ENCODE data around the gene SOX13. TPM values are rescaled to one million over a fixed set of nuclear protein-coding genes. Genes with fewer than 3 reads are reported as not detected.

The SOX13 gene
- total RNA-seq, 1 experiment from 2014 or later = 35.6 TPM

GRCh38 chr1:204045430-204045829 lies 27.5 kb upstream of the SOX13 start:
- Histone ChIP-seq H3K27me3 (ENCODE audit: insufficient read depth, low read length) (no peaks in the 10 kb centered on the region), H3K4me1 (ENCODE audit: control insufficient read depth in 1 of 2, insufficient read depth in 2 of 2, low read length in 2 of 2) (peaks cover 0 to 8% of the 10 kb centered on the region in 2 experiments; a peak in 1 of 4 replicates), H3K9me3 (ENCODE audit: control insufficient read depth in 1 of 2, insufficient read depth in 1 of 2, low read depth in 1 of 2, low read length in 2 of 2) (no peaks in the 10 kb centered on the region), H3K27ac (ENCODE audit: low read depth, low read length) (no peak overlapping the region), H4K20me1 (ENCODE audit: insufficient read depth) (no peaks in the 10 kb centered on the region), H3K9ac (ENCODE audit: low read length) (no peak overlapping the region), H3K79me2 (ENCODE audit: insufficient read depth, low read length) (no peaks in the 10 kb centered on the region), H3K36me3 (ENCODE audit: control insufficient read depth in 1 of 2, insufficient read depth in 2 of 2, low read length in 2 of 2) (no peaks in the 10 kb centered on the region), H3K4me2 (ENCODE audit: low read length) (no peak overlapping the region), H3K9me2 (ENCODE audit: insufficient read depth) (no peaks in the 10 kb centered on the region), H3K4me3 (replicated peaks in 1 of 2; ENCODE audit: low read depth in 1 of 2, low read length in 2 of 2) (no peak overlapping the region), H2AFZ (ENCODE audit: low read depth, low read length, poor library complexity, severe bottlenecking) (no peak overlapping the region)
- CTCF ChIA-PET = no interaction called here
- POLR2A ChIA-PET = no interaction called here
- DNase-seq (ENCODE audit: low read depth, low spot score) (no peak), ATAC-seq (no peak)
- no TSS peak for BruUV-seq (replicated peaks)
- intact Hi-C loops (cut with micrococcal nuclease) = no loop called here
- TF ChIP-seq POLR2A (IDR thresholded peaks at IDR 0.05; ENCODE audit: borderline replicate concordance, extremely low read depth, insufficient read depth, insufficient read length) (no peak), EZH2phosphoT487 (IDR thresholded peaks at IDR 0.05; ENCODE audit: borderline replicate concordance) (no peak), FOSL1 (IDR thresholded peaks at IDR 0.05; ENCODE audit: low read depth) (no peak)
- RAD21 ChIA-PET (ENCODE audit: low non-redundant PET in 1 of 2, low total read pairs in 2 of 2, uncharacterized antibody in 2 of 2, unreplicated experiment in 2 of 2) = no interaction called here

- peaks cover 0 to 2% of the 10 kb centered on the region in 2 experiments; a peak in 1 of 4 replicates for H3K4me1 ChIP-seq (ENCODE audit: control insufficient read depth in 1 of 2, insufficient read depth in 2 of 2, low read length in 2 of 2)
- no peak overlapping the region for H3K4me3 ChIP-seq (replicated peaks in 1 of 2; ENCODE audit: low read depth in 1 of 2, low read length in 2 of 2)
- no peak overlapping the region for H3K27ac ChIP-seq (ENCODE audit: low read depth, low read length)
- RAD21 ChIA-PET (ENCODE audit: low non-redundant PET in 1 of 2, low total read pairs in 2 of 2, uncharacterized antibody in 2 of 2, unreplicated experiment in 2 of 2) = interaction anchor here in 1 of 2 experiments (0.6 kb wide), 1 partner anchor 23 kb away, joined by 6 read pairs; no protein-coding TSS in a partner anchor
- intact Hi-C loops (cut with micrococcal nuclease) = no loop called here
- no peak overlapping the region for H3K9ac ChIP-seq (ENCODE audit: low read length)
- no peak overlapping the region for H3K4me2 ChIP-seq (ENCODE audit: low read length)
- no peaks in the 10 kb centered on the region for H3K27me3 ChIP-seq (ENCODE audit: insufficient read depth, low read length)
- ATAC-seq (no peak), DNase-seq (ENCODE audit: low read depth, low spot score) (no peak)
- CTCF ChIA-PET = no interaction called here
- H4K20me1 ChIP-seq (ENCODE audit: insufficient read depth) = no peaks in the 10 kb centered on the region
- H3K9me2 ChIP-seq (ENCODE audit: insufficient read depth) = no peaks in the 10 kb centered on the region
- H3K36me3 ChIP-seq (ENCODE audit: control insufficient read depth in 1 of 2, insufficient read depth in 2 of 2, low read length in 2 of 2) = no peaks in the 10 kb centered on the region
- POLR2A ChIA-PET = no interaction called here
- no peaks in the 10 kb centered on the region for H3K79me2 ChIP-seq (ENCODE audit: insufficient read depth, low read length)
- H2AFZ ChIP-seq (ENCODE audit: low read depth, low read length, poor library complexity, severe bottlenecking) = no peak overlapping the region
- no peaks in the 10 kb centered on the region for H3K9me3 ChIP-seq (ENCODE audit: control insufficient read depth in 1 of 2, insufficient read depth in 1 of 2, low read depth in 1 of 2, low read length in 2 of 2)
- no TSS peak for BruUV-seq (replicated peaks)
- TF ChIP-seq YY1 (IDR thresholded peaks at IDR 0.05; ENCODE audit: extremely low read depth, insufficient replicate concordance, low read depth, low read length) (no peak), SRF (IDR thresholded peaks at IDR 0.05; ENCODE audit: low read depth) (no peak), ZBTB33 (IDR thresholded peaks at IDR 0.05; ENCODE audit: extremely low read depth, insufficient replicate concordance, low read length) (no peak), CTCF (IDR thresholded peaks at IDR 0.05 in 2 of 3, conservative IDR thresholded peaks at IDR 0.05 in 1 of 3; ENCODE audit: borderline replicate concordance in 1 of 3, insufficient read depth in 1 of 3, low read depth in 2 of 3, low read length in 2 of 3) (no peak), CBX3 (IDR thresholded peaks at IDR 0.05; ENCODE audit: low read depth) (no peak), RAD21 (IDR thresholded peaks at IDR 0.05; ENCODE audit: low read depth) (no peak), TCF7L2 (IDR thresholded peaks at IDR 0.05; ENCODE audit: borderline replicate concordance, extremely low read depth, insufficient read depth, insufficient read length) (no peak), FOSL1 (IDR thresholded peaks at IDR 0.05; ENCODE audit: low read depth) (no peak), POLR2A (IDR thresholded peaks at IDR 0.05; ENCODE audit: borderline replicate concordance, extremely low read depth, insufficient read depth, insufficient read length) (no peak), SIN3A (IDR thresholded peaks at IDR 0.05; ENCODE audit: low read depth) (no peak), ZNF274 (IDR thresholded peaks at IDR 0.05; ENCODE audit: low read depth, low read length) (no peak), EGR1 (IDR thresholded peaks at IDR 0.05; ENCODE audit: low read depth) (no peak), ZFX (IDR thresholded peaks at IDR 0.05) (no peak), CEBPB (IDR thresholded peaks at IDR 0.05; ENCODE audit: low read depth) (no peak), EZH2 (IDR thresholded peaks at IDR 0.05) (no peak)
Measured at GRCh38 chr1:204046346-204046745, 26.6 kb upstream of the SOX13 start.
